Esophagus squamous epithelium (tissue), 5 donors: ENCODE results near the gene CCT5. TPM values are rescaled to one million over a fixed set of nuclear protein-coding genes. Genes with fewer than 3 reads are reported as not detected.
"Not testable (repeated sequence)": the region's sequence is repeated elsewhere in the genome, so short reads cannot be mapped to it uniquely, and the experiment has no call there.

Experiments
- DNase-seq: peaks from one replicate; lab custom pipeline; 2025; lab: John Stamatoyannopoulos, UW
- H3K27ac ChIP-seq, 4 donors: fragments of 200-600 bp; sonication (generic); one replicate each; pipeline ENCODE4 v1.5.1; 2016 to 2019; ENCODE audit warnings: mild to moderate bottlenecking in 1 of 4
- H3K27me3 ChIP-seq, 4 donors: fragments of 200-600 bp; sonication (generic); 1 replicate in 3 of 4; 2 replicates in 1 of 4; pipeline versions ENCODE4 v1.5.1 to v1.6.0; 2017 to 2021; ENCODE audit warnings: antibody characterized with exemption in 1 of 4
- H3K36me3 ChIP-seq, 3 donors: fragments of 200-600 bp; sonication (generic); one replicate each; pipeline ENCODE4 v1.5.1; 2016 to 2019
- H3K4me1 ChIP-seq, 3 donors: fragments of 200-600 bp; sonication (generic); one replicate each; pipeline ENCODE4 v1.5.1; 2017 to 2019
- H3K4me3 ChIP-seq, 4 donors: fragments of 200-600 bp; sonication (generic); 1 replicate in 3 of 4; 2 replicates in 1 of 4; pipeline ENCODE4 v1.5.1; 2016 to 2019; ENCODE audit warnings: mild to moderate bottlenecking in 2 of 4, moderate library complexity in 1 of 4
- H3K9me3 ChIP-seq, 3 donors: fragments of 200-600 bp; sonication (generic); one replicate each; pipeline ENCODE4 v1.5.1; 2016 to 2019
- CTCF ChIP-seq, 6 experiments: fragments of 450-650 bp in 4 of 6; fragments of 200-600 bp in 2 of 6; sonication (generic) in 2 of 6; IDR thresholded peaks; one replicate each; pipeline ENCODE4 v1.5.1; 2016 to 2019; ENCODE audit warnings: antibody characterized with exemption in 6 of 6, mild to moderate bottlenecking in 4 of 6, moderate library complexity in 4 of 6
- POLR2A ChIP-seq, 4 donors: fragments of 450-650 bp; IDR thresholded peaks; one replicate each; pipeline ENCODE4 v1.6.1; 2017; ENCODE audit warnings: antibody characterized with exemption in 4 of 4, mild to moderate bottlenecking in 4 of 4, moderate library complexity in 3 of 4
- WGBS, 2 donors: methylation state at CpG; one replicate each; pipeline ENCODE4 v1.1.5; 2018; 5-methylcytosine and 5-hydroxymethylcytosine counted together
- intact Hi-C: fragments of 100-400 bp; cut with DNase I; formaldehyde crosslinking; loops from one replicate; pipeline ENCODE4 v1.15.0; 2022
- total RNA-seq, 4 donors: library from RNA; depleted of rRNA; stranded (reverse); fragments of >200 nt; gene quantifications; one replicate each; pipeline ENCODE4 v1.1.0, GENCODE V29; 2016
- donor health status: DM: yes; HTN: yes; CAD: no.

The CCT5 gene
- total RNA-seq, 4 donors from 2014 or later: 122 to 331 (median 226) TPM

- TF ChIP-seq POLR2A (IDR thresholded peaks at IDR 0.05) (no peak), CTCF (IDR thresholded peaks at IDR 0.05) (no peak)
- intact Hi-C loops: no loop called here
- DNase-seq: no peak
- H3K27me3 ChIP-seq: no peaks in the 10 kb centered on the region
- H3K4me1 ChIP-seq: peaks cover 0 to 5% (median 2%) of the 10 kb centered on the region in 3 donors
- no peaks in the 10 kb centered on the region for H3K9me3 ChIP-seq
- WGBS, 2 donors: 75 to 86% methylated on average over 8 to 10 of the region's 10 CpGs
- no peak overlapping the region for H3K4me3 ChIP-seq
- H3K27ac ChIP-seq: no peak overlapping the region
- peaks cover 6 to 31% (median 11%) of the 10 kb centered on the region in 3 donors for H3K36me3 ChIP-seq
Measured at GRCh38 chr5:10268100-10268499, 18.0 kb downstream of the CCT5 start.

- Histone ChIP-seq H3K27ac (no peak overlapping the region), H3K9me3 (no peaks in the 10 kb centered on the region), H3K4me1 (peaks cover 0 to 2% (median 2%) of the 10 kb centered on the region in 3 donors), H3K36me3 (no peaks in the 10 kb centered on the region), H3K27me3 (no peaks in the 10 kb centered on the region), H3K4me3 (no peak overlapping the region)
- intact Hi-C loops: no loop called here
- WGBS, 2 donors: 77 to 88% methylated on average over 8 to 9 of the region's 9 CpGs
- TF ChIP-seq POLR2A (IDR thresholded peaks at IDR 0.05) (no peak), CTCF (IDR thresholded peaks at IDR 0.05) (no peak)
- no peak for DNase-seq
Measured at GRCh38 chr5:10272053-10272874, 22.2 kb downstream of the CCT5 start.

- H3K36me3 ChIP-seq: not testable (repeated sequence)
- 64 to 70% methylated on average over 6 of the region's 6 CpGs for WGBS, 2 donors
Measured at GRCh38 chr5:10272875-10273209, 22.8 kb downstream of the CCT5 start.

GRCh38 chr5:10275460-10275859 lies 25.4 kb downstream of the CCT5 start:
- 73 to 77% methylated on average over 10 of the region's 10 CpGs for WGBS, 2 donors
- no peaks in the 10 kb centered on the region for H3K36me3 ChIP-seq
- TF ChIP-seq CTCF (IDR thresholded peaks at IDR 0.05) (no peak), POLR2A (IDR thresholded peaks at IDR 0.05) (no peak)
- no peaks in the 10 kb centered on the region for H3K9me3 ChIP-seq
- no peaks in the 10 kb centered on the region for H3K4me1 ChIP-seq
- H3K27ac ChIP-seq: peak overlapping the region in 1 of 4 donors; percentile 5
- H3K27me3 ChIP-seq: no peaks in the 10 kb centered on the region
- no peak overlapping the region for H3K4me3 ChIP-seq
- intact Hi-C loops: no loop called here
- no peak for DNase-seq

More at GRCh38 chr5:10272875-10273209, 22.8 kb downstream of the CCT5 start:
- DNase-seq, H3K27ac ChIP-seq, H3K9me3 ChIP-seq, H3K27me3 ChIP-seq, H3K4me3 ChIP-seq, H3K4me1 ChIP-seq, intact Hi-C loops: not testable (repeated sequence)

- Histone ChIP-seq H3K9me3 (no peaks in the 10 kb centered on the region), H3K27me3 (no peaks in the 10 kb centered on the region), H3K36me3 (no peaks in the 10 kb centered on the region), H3K4me1 (no peaks in the 10 kb centered on the region), H3K4me3 (no peak overlapping the region), H3K27ac (peak overlapping the region in 1 of 4 donors; percentile 22)
- DNase-seq: no peak
- TF ChIP-seq CTCF (IDR thresholded peaks at IDR 0.05): no peak
- no peak for TF ChIP-seq POLR2A (IDR thresholded peaks at IDR 0.05)
- intact Hi-C loops: no loop called here
- 71 to 88% methylated on average over 7 to 9 of the region's 9 CpGs for WGBS, 2 donors
Measured at GRCh38 chr5:10275991-10276390, 25.9 kb downstream of the CCT5 start.
